IPS-15b (cell line): Measurements from ENCODE around the gene DNM3.
"Not testable (repeated sequence)": the region's sequence is repeated elsewhere in the genome, so short reads cannot be mapped to it uniquely, and the experiment has no call there.

Experiments
- H3K27me3 ChIP-seq: one replicate; pipeline ENCODE4 v1.6.1; 2013; ENCODE audit warnings: low read length; ENCODE audit not compliant: control insufficient read depth, insufficient read depth
- H3K36me3 ChIP-seq: one replicate; pipeline ENCODE4 v1.6.1; 2013; ENCODE audit warnings: low read length; ENCODE audit not compliant: control insufficient read depth, insufficient read depth
- H3K4me1 ChIP-seq: one replicate; pipeline ENCODE4 v1.6.1; 2013; ENCODE audit warnings: mild to moderate bottlenecking, low read length; ENCODE audit not compliant: control insufficient read depth, insufficient read depth
- H3K4me3 ChIP-seq: one replicate; pipeline ENCODE4 v1.5.1; 2013; ENCODE audit warnings: low read depth, low read length
- H3K9ac ChIP-seq: one replicate; pipeline ENCODE4 v1.6.1; 2013; ENCODE audit warnings: low read depth, mild to moderate bottlenecking, low read length
- H3K9me3 ChIP-seq: one replicate; pipeline ENCODE4 v1.6.1; 2013; ENCODE audit warnings: mild to moderate bottlenecking, low read length; ENCODE audit not compliant: control insufficient read depth, insufficient read depth

The DNM3 gene

DNA sequence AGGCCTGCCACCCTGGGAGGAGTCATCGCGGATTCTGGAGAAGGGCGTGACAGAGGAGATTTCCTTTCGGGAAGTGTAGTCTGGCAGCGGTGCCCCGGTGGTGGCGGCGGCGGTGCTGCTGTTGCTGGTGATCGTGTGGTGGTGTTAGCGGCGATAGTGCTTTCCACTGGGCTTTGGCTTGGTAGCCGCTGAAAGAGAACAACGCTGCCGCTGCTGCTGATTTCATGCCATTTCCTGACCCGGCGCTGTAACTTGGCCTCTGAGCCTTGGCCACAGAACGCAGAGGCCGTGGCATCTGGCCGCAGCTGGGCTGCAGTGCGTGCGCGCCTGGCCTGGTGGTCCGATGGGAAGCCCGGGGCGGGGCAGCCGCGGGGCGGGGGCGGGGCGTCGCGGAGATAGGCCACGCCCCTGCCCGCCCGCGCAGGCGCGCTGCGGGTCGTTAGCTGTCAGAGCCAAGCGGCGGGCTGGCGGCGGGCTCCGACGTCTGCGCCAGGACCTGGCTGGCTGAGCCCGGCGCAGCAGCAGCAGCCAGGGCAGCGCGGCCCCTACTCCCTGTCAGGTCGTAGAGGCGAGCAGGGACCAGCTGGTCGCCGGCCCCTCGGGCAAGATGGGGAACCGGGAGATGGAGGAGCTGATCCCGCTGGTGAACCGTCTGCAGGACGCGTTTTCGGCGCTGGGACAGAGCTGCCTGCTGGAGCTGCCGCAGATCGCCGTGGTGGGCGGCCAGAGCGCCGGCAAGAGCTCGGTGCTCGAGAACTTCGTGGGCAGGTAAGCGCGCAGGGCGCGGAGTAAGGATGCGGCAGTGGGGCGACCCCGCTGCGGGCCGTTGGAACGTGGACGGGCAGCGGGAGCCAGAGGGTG is at the start of gene DNM3:
DNM3 (plus strand) TSS at position 449 of the 861 bp plus-strand sequence; CDS start at position 608, 159 bp downstream.
- Histone ChIP-seq H3K36me3 (no peaks in the 10 kb centered on the region), H3K9me3 (no peaks in the 10 kb centered on the region), H3K27me3 (peaks cover 31% of the 10 kb centered on the region), H3K4me3 (peak within 1 kb of the TSS; percentile 86), H3K9ac (no peak within 1 kb of the TSS), H3K4me1 (peaks cover 3% of the 10 kb centered on the region)

DNA sequence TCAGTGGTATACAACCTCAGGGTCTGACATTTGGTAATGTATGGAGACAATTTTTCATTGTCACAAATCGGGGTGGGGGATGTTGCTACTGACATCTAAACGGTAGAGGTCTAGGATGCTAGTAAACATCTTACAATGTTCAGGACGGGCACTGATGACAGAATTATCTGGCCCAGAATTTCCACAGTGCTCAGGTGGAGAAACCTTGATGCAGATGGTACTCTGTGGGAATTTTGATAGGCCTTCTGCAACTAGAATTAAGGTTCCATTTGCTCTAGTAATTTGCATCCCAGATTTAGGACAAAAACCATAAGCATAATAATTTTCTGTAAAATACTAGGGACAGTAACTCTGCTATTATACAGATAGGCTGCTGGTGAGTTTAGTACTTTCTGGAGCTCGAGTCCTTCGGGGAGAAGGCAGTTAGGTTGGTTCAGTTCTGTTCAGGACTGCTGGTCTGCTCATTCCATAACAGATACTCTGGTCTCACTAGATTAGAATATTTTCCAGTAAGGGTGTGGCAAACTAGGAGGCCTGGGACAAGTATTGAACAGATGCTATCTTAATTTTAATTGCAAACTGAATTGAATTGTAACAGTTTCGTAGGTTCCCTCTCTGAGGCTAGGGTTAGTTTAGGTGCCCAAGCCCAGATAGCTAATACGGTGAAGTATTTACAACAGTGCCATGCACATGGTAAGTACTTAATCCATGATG is 48.5 kb upstream of the DNM3 start:
- Histone ChIP-seq H3K9ac (no peak overlapping the region), H3K4me1 (no peaks in the 10 kb centered on the region), H3K36me3 (peaks cover 44% of the 10 kb centered on the region), H3K4me3 (no peak overlapping the region), H3K27me3 (no peaks in the 10 kb centered on the region), H3K9me3 (no peaks in the 10 kb centered on the region)

DNA sequence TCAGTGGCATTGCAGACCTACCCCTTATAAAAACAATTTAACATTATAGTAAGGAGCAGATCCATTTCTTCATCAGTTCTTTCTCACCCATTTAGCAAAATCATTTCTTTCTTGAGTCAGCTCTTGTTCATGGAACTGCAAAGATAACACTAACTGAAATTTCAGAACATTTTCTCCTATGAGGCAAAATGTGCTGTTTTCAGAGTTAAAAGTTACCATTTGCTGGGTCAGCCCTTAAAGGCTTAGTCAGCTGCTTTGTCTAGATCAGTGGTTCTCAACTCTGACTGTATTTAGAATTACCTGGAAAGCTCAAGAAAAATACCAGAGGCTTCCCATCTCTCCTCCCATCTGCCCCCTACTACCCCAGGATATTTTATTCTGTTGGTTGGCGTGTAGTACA is 47.7 kb upstream of the DNM3 start:
- Histone ChIP-seq H3K27me3 (no peaks in the 10 kb centered on the region), H3K4me3 (no peak overlapping the region), H3K36me3 (peaks cover 38% of the 10 kb centered on the region), H3K9ac (no peak overlapping the region), H3K4me1 (no peaks in the 10 kb centered on the region), H3K9me3 (no peaks in the 10 kb centered on the region)

DNA sequence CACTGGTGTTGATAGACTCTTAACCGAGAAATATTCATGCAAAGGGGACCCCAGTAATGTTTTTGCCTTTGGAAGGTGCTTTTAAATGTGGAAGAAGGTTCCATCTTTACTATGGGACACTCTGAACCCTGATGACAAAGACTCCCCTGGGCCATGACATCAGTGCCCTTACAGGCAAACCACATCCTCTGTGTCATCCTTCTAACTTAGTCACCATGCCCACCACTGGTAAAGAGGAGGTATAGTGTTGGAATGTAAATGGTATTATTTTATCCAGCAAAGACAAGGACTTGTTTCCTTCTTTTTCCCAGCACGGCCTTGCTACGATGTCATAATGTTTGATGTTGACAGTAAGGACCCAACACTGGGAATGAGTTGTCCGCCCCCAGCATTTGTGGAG is 47.2 kb upstream of the DNM3 start:
- peaks cover 34% of the 10 kb centered on the region for H3K36me3 ChIP-seq
- no peak overlapping the region for H3K9ac ChIP-seq
- no peaks in the 10 kb centered on the region for H3K27me3 ChIP-seq
- H3K9me3 ChIP-seq: no peaks in the 10 kb centered on the region
- no peaks in the 10 kb centered on the region for H3K4me1 ChIP-seq
- H3K4me3 ChIP-seq: no peak overlapping the region

DNA sequence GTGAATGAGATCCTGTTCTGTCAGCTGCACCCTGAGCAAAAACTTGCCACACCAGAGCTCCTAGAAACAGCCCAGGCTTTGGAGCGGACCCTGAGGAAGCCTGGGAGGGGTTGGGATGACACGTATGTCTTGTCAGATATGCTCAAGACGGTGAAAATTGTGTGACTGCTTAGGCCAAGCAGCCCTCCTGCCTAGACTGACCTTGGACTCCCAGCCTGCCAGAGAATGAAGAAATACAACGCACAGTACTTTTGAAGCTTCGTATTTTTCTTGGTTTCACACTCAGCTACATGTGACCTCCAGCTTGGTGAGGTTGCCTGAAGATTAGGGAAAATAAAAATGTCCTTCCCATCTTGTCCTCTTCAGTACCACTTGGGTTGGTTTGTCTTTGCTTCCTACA is 44.7 kb upstream of the DNM3 start:
- Histone ChIP-seq H3K4me3 (no peak overlapping the region), H3K27me3 (no peaks in the 10 kb centered on the region), H3K36me3 (peaks cover 21% of the 10 kb centered on the region), H3K4me1 (peaks cover 1% of the 10 kb centered on the region), H3K9me3 (no peaks in the 10 kb centered on the region), H3K9ac (no peak overlapping the region)

DNA sequence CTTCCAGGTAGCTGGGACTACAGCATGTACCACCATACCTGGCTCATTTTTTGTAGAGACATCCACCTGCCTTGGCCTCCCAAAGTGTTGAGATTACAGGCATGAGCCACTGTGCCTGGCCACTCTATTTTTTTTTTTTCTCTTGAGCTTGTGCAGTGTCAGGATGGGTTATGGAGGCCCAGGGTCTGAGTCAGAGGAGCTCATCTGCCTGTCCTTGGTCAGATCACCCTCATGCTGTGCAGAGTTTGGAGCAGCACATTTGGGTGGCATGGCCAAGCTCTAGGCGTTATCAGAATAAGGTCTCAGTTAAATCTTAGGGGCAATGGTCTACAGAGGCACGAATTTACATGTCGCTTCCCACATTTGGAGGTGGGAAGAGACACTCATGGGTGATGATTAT is 43.0 kb upstream of the DNM3 start:
- Histone ChIP-seq H3K9me3 (no peaks in the 10 kb centered on the region), H3K4me3 (no peak overlapping the region), H3K4me1 (peaks cover 4% of the 10 kb centered on the region), H3K27me3 (no peaks in the 10 kb centered on the region), H3K36me3 (peaks cover 16% of the 10 kb centered on the region), H3K9ac (peak overlapping the region; percentile 38)

DNA sequence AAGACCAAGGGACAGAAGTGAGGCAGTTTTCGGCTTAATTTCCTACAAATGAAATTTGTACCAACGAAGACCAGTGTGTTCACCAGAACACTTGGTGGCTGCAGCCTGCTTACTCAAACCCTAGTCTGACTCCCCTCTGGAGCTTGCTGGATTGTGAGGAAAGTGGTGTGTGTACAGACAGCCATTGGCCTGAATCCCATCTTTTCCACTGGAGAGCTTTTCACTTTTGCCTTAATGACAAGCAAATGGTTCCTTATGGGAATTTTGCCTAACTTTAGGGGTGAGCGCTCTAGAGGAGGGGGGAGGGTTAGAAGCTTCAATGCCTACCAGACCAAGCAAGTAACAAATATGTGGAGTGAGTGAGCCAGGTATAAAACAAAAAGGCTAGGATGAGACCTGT is 42.5 kb upstream of the DNM3 start:
- Histone ChIP-seq H3K36me3 (peaks cover 16% of the 10 kb centered on the region), H3K4me1 (peaks cover 4% of the 10 kb centered on the region), H3K9ac (peak overlapping the region; percentile 38), H3K4me3 (no peak overlapping the region), H3K27me3 (no peaks in the 10 kb centered on the region), H3K9me3 (no peaks in the 10 kb centered on the region)

DNA sequence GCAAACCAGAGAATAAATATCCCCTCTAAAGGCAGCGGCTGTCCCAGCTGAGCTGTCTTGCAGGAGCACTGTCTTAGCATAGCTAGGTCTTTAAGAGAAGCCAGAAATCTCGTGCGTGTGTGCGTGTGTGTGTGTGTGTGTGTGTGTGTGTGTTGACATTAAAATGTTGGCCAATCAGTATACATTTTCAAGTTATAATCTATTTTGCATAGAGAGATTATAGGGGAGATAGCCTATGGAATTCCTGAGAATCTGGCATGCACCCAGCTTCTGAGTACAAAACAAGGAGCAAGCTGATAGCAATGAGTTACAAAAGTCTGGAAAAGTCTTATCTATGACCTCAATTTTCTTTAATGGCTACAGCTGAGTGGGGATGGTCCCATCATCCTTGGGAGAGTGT is 42.1 kb upstream of the DNM3 start:
- peaks cover 15% of the 10 kb centered on the region for H3K36me3 ChIP-seq
- no peaks in the 10 kb centered on the region for H3K9me3 ChIP-seq
- H3K4me1 ChIP-seq: peaks cover 4% of the 10 kb centered on the region
- H3K4me3 ChIP-seq: no peak overlapping the region
- no peaks in the 10 kb centered on the region for H3K27me3 ChIP-seq
- H3K9ac ChIP-seq: no peak overlapping the region

DNA sequence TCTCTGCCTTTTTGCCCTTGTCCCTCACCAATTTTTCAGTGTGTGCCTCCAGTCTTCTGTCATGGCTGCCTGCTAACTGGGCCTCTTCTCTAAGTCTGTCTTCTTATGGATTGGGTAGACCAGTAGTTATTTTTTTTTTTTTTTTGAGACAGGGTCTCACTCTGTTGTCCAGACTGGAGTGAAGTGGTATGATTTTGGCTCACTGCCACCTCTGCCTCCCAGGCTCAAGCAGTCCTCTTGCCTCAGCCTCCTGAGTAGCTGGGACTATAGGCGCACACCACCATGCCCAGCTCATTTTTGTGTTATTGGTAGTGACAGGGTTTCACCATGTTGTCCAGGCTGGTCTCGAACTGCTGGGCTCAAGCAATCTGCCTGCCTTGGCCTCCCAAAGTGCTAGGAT is 41.6 kb upstream of the DNM3 start:
- not testable (repeated sequence) for H3K4me1 ChIP-seq, H3K9ac ChIP-seq, H3K36me3 ChIP-seq, H3K27me3 ChIP-seq, H3K9me3 ChIP-seq, H3K4me3 ChIP-seq

DNA sequence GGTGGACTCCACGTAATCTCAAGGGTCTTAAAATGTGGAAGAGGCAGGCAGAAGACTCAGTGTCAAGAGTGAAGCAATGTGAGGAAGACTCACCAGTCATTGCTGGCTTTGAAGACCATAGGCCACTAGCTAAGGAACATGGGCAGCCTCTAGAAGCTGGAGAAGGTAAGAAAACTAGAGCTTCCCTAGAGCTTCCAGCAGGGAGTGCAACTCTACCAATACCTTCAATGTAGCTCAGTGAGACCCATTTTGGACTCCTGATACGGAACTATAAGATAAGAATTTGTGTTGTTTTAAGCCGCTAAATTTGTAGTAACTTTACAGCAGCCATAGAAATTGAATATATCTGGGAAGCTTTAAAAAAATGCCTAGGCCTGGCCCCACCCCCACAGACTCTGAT is 41.0 kb upstream of the DNM3 start:
- no peaks in the 10 kb centered on the region for H3K9me3 ChIP-seq
- H3K4me3 ChIP-seq: no peak overlapping the region
- H3K9ac ChIP-seq: no peak overlapping the region
- H3K4me1 ChIP-seq: peaks cover 4% of the 10 kb centered on the region
- peaks cover 4% of the 10 kb centered on the region for H3K36me3 ChIP-seq
- no peaks in the 10 kb centered on the region for H3K27me3 ChIP-seq

DNA sequence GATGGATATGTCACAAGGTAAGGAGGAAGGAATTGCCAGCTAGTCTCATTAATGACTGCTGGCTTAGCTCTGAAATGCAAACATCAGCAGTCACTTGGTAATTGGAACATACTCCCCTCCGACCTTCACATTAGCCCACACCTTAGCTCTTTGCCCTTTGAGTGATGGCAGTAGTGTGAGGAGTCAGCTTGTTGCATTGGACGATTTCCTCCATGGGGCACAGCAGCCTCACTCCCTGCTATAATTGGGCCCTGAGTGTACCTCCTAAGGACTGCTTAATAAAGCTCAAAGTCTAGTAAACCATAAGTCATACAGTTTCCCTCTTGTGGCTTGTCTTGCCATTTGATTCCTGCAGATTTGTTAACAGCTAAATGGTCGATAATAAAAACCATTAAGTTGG is 40.4 kb upstream of the DNM3 start:
- Histone ChIP-seq H3K9me3 (no peaks in the 10 kb centered on the region), H3K27me3 (no peaks in the 10 kb centered on the region), H3K4me1 (peaks cover 4% of the 10 kb centered on the region), H3K9ac (no peak overlapping the region), H3K36me3 (no peaks in the 10 kb centered on the region), H3K4me3 (no peak overlapping the region)

DNA sequence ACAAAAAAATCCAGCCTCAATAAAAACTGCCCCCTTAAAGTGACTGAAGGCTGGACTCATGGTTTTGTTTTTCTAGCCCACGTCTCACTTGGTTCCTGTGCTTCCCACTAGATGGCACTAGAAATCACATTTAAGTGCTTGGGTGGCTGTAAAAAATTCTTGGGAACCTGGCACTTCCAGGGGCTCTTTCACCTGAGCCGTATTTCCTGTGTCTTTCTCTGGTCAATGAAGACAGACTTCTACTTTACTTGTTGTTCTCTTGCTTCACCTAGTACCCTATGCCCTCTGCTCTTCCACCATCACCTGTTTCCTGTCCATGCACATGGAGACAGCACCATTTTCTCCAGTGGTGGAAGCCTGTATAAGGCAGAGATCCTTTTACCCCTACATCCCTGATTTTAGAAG is 39.8 kb upstream of the DNM3 start:
- Histone ChIP-seq H3K9me3 (no peaks in the 10 kb centered on the region), H3K9ac (no peak overlapping the region), H3K36me3 (no peaks in the 10 kb centered on the region), H3K4me3 (no peak overlapping the region), H3K27me3 (no peaks in the 10 kb centered on the region), H3K4me1 (peaks cover 4% of the 10 kb centered on the region)
